Measurements from ENCODE around the gene NDUFS2.

The NDUFS2 gene

GRCh38 chr1:161197560-161198193 is 4.5 kb upstream of the NDUFS2 start:
- WGBS = 89% methylated on average over 11 of the region's 11 CpGs
- Histone ChIP-seq H4K8ac (ENCODE audit: low read length) (peak overlapping the region; percentile 95), H3K27me3 (ENCODE audit: control insufficient read depth in 1 of 2, insufficient read depth in 1 of 2, low read length in 2 of 2) (no peaks in the 10 kb centered on the region), H2AK5ac (ENCODE audit: low read length, severe bottlenecking) (no peak overlapping the region), H2BK5ac (ENCODE audit: low read depth, low read length, poor library complexity, severe bottlenecking) (no peak overlapping the region), H3K36me3 (ENCODE audit: control insufficient read depth in 1 of 2, insufficient read depth in 2 of 2, low read depth in 1 of 2, low read length in 2 of 2) (peaks cover 2 to 34% of the 10 kb centered on the region in 2 experiments), H3K23ac (ENCODE audit: low read length in 2 of 2) (no peak overlapping the region), H3K4ac (ENCODE audit: low read depth in 1 of 2, low read length in 2 of 2) (peak overlapping the region in 1 of 2 experiments; percentile 66), H2AFZ (ENCODE audit: low read depth, low read length) (no peak overlapping the region), H3K9ac (ENCODE audit: low read length) (peak overlapping the region; percentile 83), H3K9me3 (ENCODE audit: control insufficient read depth, low read length) (no peaks in the 10 kb centered on the region), H3K14ac (ENCODE audit: low read length in 2 of 2) (peak overlapping the region in 1 of 2 experiments; percentile 56), H3K27ac (ENCODE audit: low read length, poor library complexity, severe bottlenecking) (no peak overlapping the region), H3K4me3 (ENCODE audit: insufficient read depth in 1 of 2, low read depth in 1 of 2, low read length in 2 of 2) (peak overlapping the region in 1 of 2 experiments; percentile 84), H2BK12ac (ENCODE audit: low read length in 2 of 2) (peak overlapping the region in 1 of 2 experiments; percentile 57), H4K91ac (ENCODE audit: low read length) (peak overlapping the region; percentile 91), H2BK120ac (ENCODE audit: low read depth, low read length) (no peak overlapping the region), H3K4me1 (ENCODE audit: control insufficient read depth, insufficient read depth, low read depth, low read length) (peaks cover 10% of the 10 kb centered on the region), H3K4me2 (ENCODE audit: low read length, poor library complexity, severe bottlenecking) (no peak overlapping the region), H3K79me1 (replicated peaks; ENCODE audit: low read length, poor library complexity, severe bottlenecking) (peaks cover 2% of the 10 kb centered on the region), H3K18ac (ENCODE audit: low read depth in 1 of 2, low read length in 2 of 2) (peak overlapping the region; percentile 38 to 56), H2BK15ac (ENCODE audit: low read depth, poor library complexity, severe bottlenecking) (no peak overlapping the region)
- DNase-seq = no peak

- H4K8ac ChIP-seq (ENCODE audit: low read length) = peak overlapping the region; percentile 52
- DNase-seq = no peak
- WGBS = 45% methylated on average over 19 of the region's 20 CpGs
- no peaks in the 10 kb centered on the region for H3K27me3 ChIP-seq (ENCODE audit: control insufficient read depth in 1 of 2, insufficient read depth in 1 of 2, low read length in 2 of 2)
- no peak overlapping the region for H2BK5ac ChIP-seq (ENCODE audit: low read depth, low read length, poor library complexity, severe bottlenecking)
- peak overlapping the region; percentile 83 for H3K9ac ChIP-seq (ENCODE audit: low read length)
- no peak overlapping the region for H3K23ac ChIP-seq (ENCODE audit: low read length in 2 of 2)
- H2AK5ac ChIP-seq (ENCODE audit: low read length, severe bottlenecking) = no peak overlapping the region
- peak overlapping the region in 1 of 2 experiments; percentile 80 for H2BK12ac ChIP-seq (ENCODE audit: low read length in 2 of 2)
- H3K9me3 ChIP-seq (ENCODE audit: control insufficient read depth, low read length) = no peaks in the 10 kb centered on the region
- peak overlapping the region; percentile 36 for H3K4me2 ChIP-seq (ENCODE audit: low read length, poor library complexity, severe bottlenecking)
- peak overlapping the region in 1 of 2 experiments; percentile 84 for H3K4me3 ChIP-seq (ENCODE audit: insufficient read depth in 1 of 2, low read depth in 1 of 2, low read length in 2 of 2)
- H3K36me3 ChIP-seq (ENCODE audit: control insufficient read depth in 1 of 2, insufficient read depth in 2 of 2, low read depth in 1 of 2, low read length in 2 of 2) = peaks cover 2 to 27% of the 10 kb centered on the region in 2 experiments
- H2BK15ac ChIP-seq (ENCODE audit: low read depth, poor library complexity, severe bottlenecking) = peak overlapping the region; percentile 87
- peak overlapping the region; percentile 33 for H2AFZ ChIP-seq (ENCODE audit: low read depth, low read length)
- no peak overlapping the region for H2BK120ac ChIP-seq (ENCODE audit: low read depth, low read length)
- peaks cover 12% of the 10 kb centered on the region for H3K4me1 ChIP-seq (ENCODE audit: control insufficient read depth, insufficient read depth, low read depth, low read length)
- peak overlapping the region in 1 of 2 experiments; percentile 72 for H3K14ac ChIP-seq (ENCODE audit: low read length in 2 of 2)
- no peak overlapping the region for H4K91ac ChIP-seq (ENCODE audit: low read length)
- peaks cover 3% of the 10 kb centered on the region for H3K79me1 ChIP-seq (replicated peaks; ENCODE audit: low read length, poor library complexity, severe bottlenecking)
- H3K27ac ChIP-seq (ENCODE audit: low read length, poor library complexity, severe bottlenecking) = no peak overlapping the region
- H3K18ac ChIP-seq (ENCODE audit: low read depth in 1 of 2, low read length in 2 of 2) = peak overlapping the region; percentile 47 to 80
- peak overlapping the region; percentile 52 to 69 for H3K4ac ChIP-seq (ENCODE audit: low read depth in 1 of 2, low read length in 2 of 2)
These were observed 3.8 kb upstream of the NDUFS2 start for GRCh38 chr1:161198194-161198896.

- Histone ChIP-seq H2BK120ac (ENCODE audit: low read depth, low read length) (no peak within 1 kb of the TSS), H3K4me2 (ENCODE audit: low read length, poor library complexity, severe bottlenecking) (peak within 1 kb of the TSS; percentile 36), H2AK5ac (ENCODE audit: low read length, severe bottlenecking) (no peak within 1 kb of the TSS), H3K4ac (ENCODE audit: low read depth in 1 of 2, low read length in 2 of 2) (peak within 1 kb of the TSS; percentile 52 to 69), H2BK5ac (ENCODE audit: low read depth, low read length, poor library complexity, severe bottlenecking) (no peak within 1 kb of the TSS), H3K4me1 (ENCODE audit: control insufficient read depth, insufficient read depth, low read depth, low read length) (peaks cover 14% of the 10 kb centered on the region), H3K9me3 (ENCODE audit: control insufficient read depth, low read length) (no peaks in the 10 kb centered on the region), H3K27me3 (ENCODE audit: control insufficient read depth in 1 of 2, insufficient read depth in 1 of 2, low read length in 2 of 2) (no peaks in the 10 kb centered on the region), H3K4me3 (ENCODE audit: insufficient read depth in 1 of 2, low read depth in 1 of 2, low read length in 2 of 2) (peak within 1 kb of the TSS in 1 of 2 experiments; percentile 84), H4K8ac (ENCODE audit: low read length) (peak within 1 kb of the TSS; percentile 64), H3K18ac (ENCODE audit: low read depth in 1 of 2, low read length in 2 of 2) (peak within 1 kb of the TSS; percentile 47 to 80), H3K9ac (ENCODE audit: low read length) (peak within 1 kb of the TSS; percentile 83), H2BK12ac (ENCODE audit: low read length in 2 of 2) (peak within 1 kb of the TSS; percentile 23 to 80), H3K79me1 (replicated peaks; ENCODE audit: low read length, poor library complexity, severe bottlenecking) (peaks cover 7% of the 10 kb centered on the region), H3K23ac (ENCODE audit: low read length in 2 of 2) (no peak within 1 kb of the TSS), H2AFZ (ENCODE audit: low read depth, low read length) (peak within 1 kb of the TSS; percentile 33), H3K14ac (ENCODE audit: low read length in 2 of 2) (peak within 1 kb of the TSS in 1 of 2 experiments; percentile 72), H3K27ac (ENCODE audit: low read length, poor library complexity, severe bottlenecking) (no peak within 1 kb of the TSS), H4K91ac (ENCODE audit: low read length) (no peak within 1 kb of the TSS), H2BK15ac (ENCODE audit: low read depth, poor library complexity, severe bottlenecking) (peak within 1 kb of the TSS; percentile 87), H3K36me3 (ENCODE audit: control insufficient read depth in 1 of 2, insufficient read depth in 2 of 2, low read depth in 1 of 2, low read length in 2 of 2) (peaks cover 4 to 28% of the 10 kb centered on the region in 2 experiments)
- 78% methylated on average over 9 of the region's 11 CpGs for WGBS
- no peak for DNase-seq
These were observed 3.2 kb upstream of the NDUFS2 start, which contains the start of gene ADAMTS4 for GRCh38 chr1:161198897-161199431. Gene ADAMTS4, minus strand, starts transcription at chr1:161199054. Its CDS starts 427 bp downstream, at chr1:161198627.
